ENCODE measurements around the gene GOLGA5. TPM values are rescaled to one million over a fixed set of nuclear protein-coding genes. Genes with fewer than 3 reads are reported as not detected.
A peak's percentile ranks its signal among the peaks of the same experiment; 100 is the strongest.

Gene GOLGA5
- total RNA-seq, 4 donors from 2014 or later, result 30.3 to 36.7 (median 33.7) TPM

GRCh38 chr14:92750994-92751400, 43.1 kb upstream of the GOLGA5 start:
- 85 to 87% methylated on average over 5 of the region's 5 CpGs for WGBS, 2 donors
- DNase-seq (ENCODE audit: low spot score in 2 of 2), result no peak
- TF ChIP-seq EP300 (IDR thresholded peaks at IDR 0.05), result no peak
- Histone ChIP-seq H3K9me3 (no peaks in the 10 kb centered on the region), H3K4me1 (peaks cover 0 to 17% (median 0%) of the 10 kb centered on the region in 4 donors), H3K36me3 (no peaks in the 10 kb centered on the region), H3K4me3 (no peak overlapping the region), H3K27ac (no peak overlapping the region), H3K27me3 (no peaks in the 10 kb centered on the region)

GRCh38 chr14:92751819-92752218, 42.3 kb upstream of the GOLGA5 start:
- 64 to 66% methylated on average over 4 of the region's 4 CpGs for WGBS, 2 donors
- no peak for DNase-seq (ENCODE audit: low spot score in 2 of 2)
- Histone ChIP-seq H3K4me3 (no peak overlapping the region), H3K27me3 (no peaks in the 10 kb centered on the region), H3K9me3 (no peaks in the 10 kb centered on the region), H3K36me3 (no peaks in the 10 kb centered on the region), H3K27ac (no peak overlapping the region), H3K4me1 (peaks cover 0 to 10% (median 0%) of the 10 kb centered on the region in 4 donors)
- no peak for TF ChIP-seq CTCF (IDR thresholded peaks at IDR 0.05)

GRCh38 chr14:92753250-92753649, 40.9 kb upstream of the GOLGA5 start:
- no peaks in the 10 kb centered on the region for H3K27me3 ChIP-seq
- H3K4me1 ChIP-seq, result peaks cover 0 to 3% (median 0%) of the 10 kb centered on the region in 4 donors
- H3K4me3 ChIP-seq, result no peak overlapping the region
- DNase-seq (ENCODE audit: low spot score in 2 of 2), result no peak
- no peaks in the 10 kb centered on the region for H3K36me3 ChIP-seq
- no peaks in the 10 kb centered on the region for H3K9me3 ChIP-seq
- TF ChIP-seq EP300 (IDR thresholded peaks at IDR 0.05) (peak in 1 of 2 donors; percentile 71), CTCF (IDR thresholded peaks at IDR 0.05) (no peak)
- H3K27ac ChIP-seq, result no peak overlapping the region
- 71 to 76% methylated on average over 5 of the region's 5 CpGs for WGBS, 2 donors

GRCh38 chr14:92754966-92755365, 39.1 kb upstream of the GOLGA5 start:
- no peaks in the 10 kb centered on the region for H3K27me3 ChIP-seq
- no peaks in the 10 kb centered on the region for H3K36me3 ChIP-seq
- H3K9me3 ChIP-seq, result no peaks in the 10 kb centered on the region
- H3K27ac ChIP-seq, result no peak overlapping the region
- no peaks in the 10 kb centered on the region for H3K4me1 ChIP-seq
- DNase-seq (ENCODE audit: low spot score in 2 of 2), result no peak
- TF ChIP-seq POLR2A (IDR thresholded peaks at IDR 0.05), result no peak
- no peak for TF ChIP-seq CTCF (IDR thresholded peaks at IDR 0.05)
- TF ChIP-seq EP300 (IDR thresholded peaks at IDR 0.05), result no peak
- 80 to 82% methylated on average over 1 of the region's 1 CpG for WGBS, 2 donors
- H3K4me3 ChIP-seq, result no peak overlapping the region

GRCh38 chr14:92755495-92755894, 38.6 kb upstream of the GOLGA5 start:
- Histone ChIP-seq H3K36me3 (no peaks in the 10 kb centered on the region), H3K27me3 (no peaks in the 10 kb centered on the region), H3K27ac (no peak overlapping the region), H3K4me1 (no peaks in the 10 kb centered on the region), H3K9me3 (no peaks in the 10 kb centered on the region), H3K4me3 (no peak overlapping the region)
- TF ChIP-seq POLR2A (IDR thresholded peaks at IDR 0.05) (no peak), CTCF (IDR thresholded peaks at IDR 0.05) (no peak), EP300 (IDR thresholded peaks at IDR 0.05) (no peak)
- no peak for DNase-seq (ENCODE audit: low spot score in 2 of 2)
- 65 to 80% methylated on average over 3 of the region's 3 CpGs for WGBS, 2 donors

GRCh38 chr14:92756446-92756845, 37.7 kb upstream of the GOLGA5 start:
- TF ChIP-seq EP300 (IDR thresholded peaks at IDR 0.05) (no peak), CTCF (IDR thresholded peaks at IDR 0.05) (no peak), POLR2A (IDR thresholded peaks at IDR 0.05) (no peak)
- Histone ChIP-seq H3K27me3 (no peaks in the 10 kb centered on the region), H3K9me3 (no peaks in the 10 kb centered on the region), H3K4me1 (no peaks in the 10 kb centered on the region), H3K4me3 (no peak overlapping the region), H3K36me3 (no peaks in the 10 kb centered on the region), H3K27ac (no peak overlapping the region)
- WGBS, 2 donors, result 78 to 91% methylated on average over 4 of the region's 4 CpGs
- no peak for DNase-seq (ENCODE audit: low spot score in 2 of 2)

Measured in tibial nerve (tissue), 4 donors.